Bronchial epithelial cell (primary cell): ENCODE data around the gene GHRHR. TPM values are rescaled to one million over a fixed set of nuclear protein-coding genes. Genes with fewer than 3 reads are reported as not detected.

ENCODE experiments used
- DNase-seq: peaks from one replicate; pipeline ENCODE4 v3.0.0-alpha.2; 2010; ENCODE audit warnings: low read depth
- FAIRE-seq: peaks from 2 replicates; lab custom pipeline; 2011; peaks lifted over from hg19 to GRCh38; lab: Jason Lieb, UNC
- H3K27me3 ChIP-seq: 2 replicates; pipeline ENCODE4 v1.5.1; 2011; ENCODE audit warnings: low read length; ENCODE audit not compliant: control insufficient read depth, insufficient read depth
- H3K36me3 ChIP-seq: 2 replicates; pipeline ENCODE4 v1.5.1; 2011; ENCODE audit warnings: low read length; ENCODE audit not compliant: control insufficient read depth, insufficient read depth
- H3K4me3 ChIP-seq: 2 replicates; pipeline ENCODE4 v1.5.1; 2011; ENCODE audit warnings: mild to moderate bottlenecking, low read depth, low read length, control low read depth
- CTCF ChIP-seq: IDR thresholded peaks from 2 replicates; pipeline ENCODE4 v1.5.1; 2011; ENCODE audit warnings: mild to moderate bottlenecking, moderate library complexity, low read length, control low read depth, inconsistent platforms; ENCODE audit not compliant: insufficient read depth, severe bottlenecking
- total RNA-seq: library from RNA; depleted of rRNA; stranded (reverse); fragments of >200 nt; gene quantifications from 2 replicates; pipeline ENCODE4 v1.2.1, GENCODE V29; 2014

The GHRHR gene
- total RNA-seq, 1 donor from 2014 or later = not detected

GRCh38 chr7:30997316-30997715 is 33.6 kb downstream of the GHRHR start:
- FAIRE-seq (no peak), DNase-seq (no peak)
- Histone ChIP-seq H3K4me3 (no peak overlapping the region), H3K36me3 (no peaks in the 10 kb centered on the region), H3K27me3 (no peaks in the 10 kb centered on the region)
- TF ChIP-seq CTCF = no peak

GRCh38 chr7:30998180-30998579 is 34.4 kb downstream of the GHRHR start:
- FAIRE-seq (no peak), DNase-seq (no peak)
- no peaks in the 10 kb centered on the region for H3K27me3 ChIP-seq
- no peaks in the 10 kb centered on the region for H3K36me3 ChIP-seq
- no peak overlapping the region for H3K4me3 ChIP-seq
- TF ChIP-seq CTCF = no peak

GRCh38 chr7:31000161-31000693 is 36.5 kb downstream of the GHRHR start:
- Histone ChIP-seq H3K36me3 (no peaks in the 10 kb centered on the region), H3K4me3 (no peak overlapping the region), H3K27me3 (no peaks in the 10 kb centered on the region)
- FAIRE-seq (no peak), DNase-seq (no peak)
- TF ChIP-seq CTCF = no peak

GRCh38 chr7:31000779-31001178 is 37.0 kb downstream of the GHRHR start:
- FAIRE-seq = no peak
- no peak for DNase-seq
- Histone ChIP-seq H3K27me3 (no peaks in the 10 kb centered on the region), H3K36me3 (no peaks in the 10 kb centered on the region), H3K4me3 (no peak overlapping the region)
- TF ChIP-seq CTCF = no peak

- no peak for FAIRE-seq
- no peaks in the 10 kb centered on the region for H3K27me3 ChIP-seq
- H3K36me3 ChIP-seq = no peaks in the 10 kb centered on the region
- no peak for DNase-seq
- no peak overlapping the region for H3K4me3 ChIP-seq
- no peak for TF ChIP-seq CTCF
Measured at GRCh38 chr7:31002256-31002655, 38.5 kb downstream of the GHRHR start.

- no peaks in the 10 kb centered on the region for H3K36me3 ChIP-seq
- H3K4me3 ChIP-seq = no peak overlapping the region
- no peak for FAIRE-seq
- no peaks in the 10 kb centered on the region for H3K27me3 ChIP-seq
- no peak for DNase-seq
- TF ChIP-seq CTCF = no peak
Measured at GRCh38 chr7:31003097-31003496, 39.3 kb downstream of the GHRHR start.
